Activated B cell treated with CpG ODN at 0.5 μM for 24 hours (primary cell): ENCODE results near the gene ETS1. TPM values are rescaled to one million over a fixed set of nuclear protein-coding genes. Genes with fewer than 3 reads are reported as not detected.
A peak's percentile ranks its signal among the peaks of the same experiment; 100 is the strongest.

ENCODE experiments used
- ATAC-seq: fragments of 200-7000 bp; cut with Tn5 transposase; one replicate; pipeline ENCODE4 v1.10.0; 2021; ENCODE audit warnings: low read depth, mild to moderate bottlenecking, moderate library complexity
- CTCF ChIA-PET: fragments of 350-600 bp; sonication (Branson Sonifier 250); formaldehyde crosslinking; loops from one replicate; lab custom pipeline; 2021; ENCODE audit warnings: antibody characterized with exemption; lab: Charles Lee
- POLR2A ChIA-PET: fragments of 350-600 bp; sonication (Branson Sonifier 250); formaldehyde crosslinking; loops from one replicate; lab custom pipeline; 2021; ENCODE audit warnings: antibody characterized with exemption; lab: Charles Lee
- DNase-seq: peaks from one replicate; pipeline ENCODE4 v3.0.0; 2022
- H3K27ac Mint-ChIP-seq: one replicate; pipeline ENCODE4 v1.8.0; 2020; ENCODE audit warnings: mixed read lengths
- H3K27me3 Mint-ChIP-seq: one replicate; pipeline ENCODE4 v1.8.0; 2021; ENCODE audit warnings: mixed read lengths
- H3K36me3 Mint-ChIP-seq: one replicate; pipeline ENCODE4 v1.8.0; 2021; ENCODE audit warnings: low read depth, mixed read lengths
- H3K4me1 Mint-ChIP-seq: one replicate; pipeline ENCODE4 v1.8.0; 2021; ENCODE audit warnings: mixed read lengths
- H3K4me3 Mint-ChIP-seq: one replicate; pipeline ENCODE4 v1.8.0; 2020; ENCODE audit warnings: mild to moderate bottlenecking, mixed read lengths
- H3K9me3 Mint-ChIP-seq: one replicate; pipeline ENCODE4 v1.8.0; 2020; ENCODE audit warnings: mixed read lengths
- intact Hi-C: fragments of 100-400 bp; cut with micrococcal nuclease; formaldehyde crosslinking; loops from one replicate; pipeline ENCODE4 v1.15.1; 2024
- total RNA-seq: library from RNA; stranded (reverse); gene quantifications from 2 replicates; pipeline ENCODE4 v1.2.3, GENCODE V29; 2022
- TF ChIP-seq, protein P1 (sequence below): fragments of 200-600 bp; IDR thresholded peaks from one replicate; pipeline ENCODE4 v1.8.0; 2022; ENCODE audit warnings: antibody characterized with exemption, mild to moderate bottlenecking

The ETS1 gene
- total RNA-seq, 1 donor from 2014 or later, result 301 TPM

DNA sequence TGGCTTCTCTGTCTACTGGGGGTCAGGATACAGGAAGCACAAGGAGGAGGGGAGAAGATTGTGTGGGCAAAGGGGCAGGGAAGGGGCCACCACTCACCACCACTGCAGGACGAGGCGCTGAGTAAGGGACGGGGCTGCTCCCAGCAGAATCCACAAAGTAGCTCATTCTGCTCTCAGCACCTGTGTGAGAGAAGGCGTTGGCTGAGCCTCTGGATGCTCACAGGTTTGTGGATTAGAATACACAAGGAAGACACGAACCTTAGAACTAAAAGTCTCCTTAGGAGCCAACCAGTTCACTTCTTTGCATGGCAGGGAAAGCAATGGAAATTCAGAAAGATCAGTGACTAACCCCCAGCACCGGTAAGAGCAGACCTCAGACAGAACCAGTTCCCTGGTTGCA is 14.4 kb downstream of the ETS1 start:
- ATAC-seq (no peak), DNase-seq (no peak)
- no peaks in the 10 kb centered on the region for H3K36me3 Mint-ChIP-seq
- TF ChIP-seq, protein P1, sequence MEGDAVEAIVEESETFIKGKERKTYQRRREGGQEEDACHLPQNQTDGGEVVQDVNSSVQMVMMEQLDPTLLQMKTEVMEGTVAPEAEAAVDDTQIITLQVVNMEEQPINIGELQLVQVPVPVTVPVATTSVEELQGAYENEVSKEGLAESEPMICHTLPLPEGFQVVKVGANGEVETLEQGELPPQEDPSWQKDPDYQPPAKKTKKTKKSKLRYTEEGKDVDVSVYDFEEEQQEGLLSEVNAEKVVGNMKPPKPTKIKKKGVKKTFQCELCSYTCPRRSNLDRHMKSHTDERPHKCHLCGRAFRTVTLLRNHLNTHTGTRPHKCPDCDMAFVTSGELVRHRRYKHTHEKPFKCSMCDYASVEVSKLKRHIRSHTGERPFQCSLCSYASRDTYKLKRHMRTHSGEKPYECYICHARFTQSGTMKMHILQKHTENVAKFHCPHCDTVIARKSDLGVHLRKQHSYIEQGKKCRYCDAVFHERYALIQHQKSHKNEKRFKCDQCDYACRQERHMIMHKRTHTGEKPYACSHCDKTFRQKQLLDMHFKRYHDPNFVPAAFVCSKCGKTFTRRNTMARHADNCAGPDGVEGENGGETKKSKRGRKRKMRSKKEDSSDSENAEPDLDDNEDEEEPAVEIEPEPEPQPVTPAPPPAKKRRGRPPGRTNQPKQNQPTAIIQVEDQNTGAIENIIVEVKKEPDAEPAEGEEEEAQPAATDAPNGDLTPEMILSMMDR, result no peak
- H3K9me3 Mint-ChIP-seq, result peaks cover 5% of the 10 kb centered on the region
- intact Hi-C loops, result no loop called here
- ChIA-PET CTCF (interaction anchor here (1.2 kb wide), 1 partner anchor 19 kb away, joined by 3 read pairs; no protein-coding TSS in a partner anchor), POLR2A (interaction anchor here (1.4 kb wide), 1 partner anchor 24 kb away, joined by 3 read pairs; no protein-coding TSS in a partner anchor)
- H3K27ac Mint-ChIP-seq, result no peak overlapping the region
- no peak overlapping the region for H3K4me3 Mint-ChIP-seq
- H3K4me1 Mint-ChIP-seq, result peaks cover 50% of the 10 kb centered on the region
- no peaks in the 10 kb centered on the region for H3K27me3 Mint-ChIP-seq

DNA sequence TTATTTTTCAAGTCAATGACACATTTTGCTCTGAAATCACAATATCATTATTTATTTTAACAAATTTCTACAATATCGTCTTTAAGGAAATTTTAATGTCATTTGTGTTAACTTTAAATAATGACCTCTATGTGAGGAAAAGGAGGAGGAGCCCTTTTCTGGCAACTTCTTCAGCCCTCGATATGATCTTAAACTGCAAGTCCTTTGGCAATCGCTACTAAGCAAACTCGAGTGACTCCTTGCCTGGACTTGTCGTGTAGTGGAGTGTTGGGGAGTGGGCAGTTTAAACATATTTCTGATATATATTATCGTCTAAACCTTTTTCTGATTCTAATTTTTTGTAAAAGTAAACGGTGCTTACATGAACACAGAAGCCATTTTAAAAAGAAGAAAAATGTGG is 16.7 kb downstream of the ETS1 start:
- TF ChIP-seq, protein P1, result no peak
- Mint-ChIP-seq H3K4me3 (peak overlapping the region; percentile 52), H3K4me1 (peaks cover 58% of the 10 kb centered on the region), H3K36me3 (no peaks in the 10 kb centered on the region), H3K27me3 (no peaks in the 10 kb centered on the region), H3K27ac (no peak overlapping the region), H3K9me3 (peaks cover 5% of the 10 kb centered on the region)
- DNase-seq, result no peak
- ChIA-PET POLR2A (interaction anchor here (0.7 to 2.5 kb wide), 6 partner anchors 18 to 53 kb away, joined by 3 to 20 read pairs (median 3); no protein-coding TSS in a partner anchor), CTCF (no interaction called here)
- intact Hi-C loops, result no loop called here
- no peak for ATAC-seq

DNA sequence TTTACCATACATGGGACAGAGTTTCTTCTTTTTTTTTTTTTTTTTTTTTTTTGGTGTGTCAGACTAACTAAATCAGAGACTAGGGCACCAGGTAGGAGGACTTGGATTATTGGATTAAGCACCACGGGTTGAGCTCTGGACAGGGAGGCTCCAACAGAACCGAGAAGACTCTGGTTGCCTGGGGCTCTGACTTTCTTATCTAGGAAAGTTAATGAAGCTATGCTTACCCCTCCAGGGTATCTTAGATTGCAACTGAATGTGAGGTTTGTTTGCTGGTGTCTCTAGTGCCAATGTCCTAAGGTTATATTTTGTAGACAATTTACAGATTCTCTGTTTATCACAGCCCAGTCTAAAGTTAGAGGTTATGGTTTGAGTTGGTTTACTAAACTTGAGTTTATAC is 18.1 kb downstream of the ETS1 start:
- H3K4me1 Mint-ChIP-seq, result peaks cover 57% of the 10 kb centered on the region
- H3K27me3 Mint-ChIP-seq, result no peaks in the 10 kb centered on the region
- no peak for DNase-seq
- intact Hi-C loops, result no loop called here
- no peaks in the 10 kb centered on the region for H3K36me3 Mint-ChIP-seq
- ChIA-PET POLR2A (interaction anchor here (0.6 to 2.5 kb wide), 3 partner anchors 9 to 97 kb away, joined by 3 to 20 read pairs (median 7); no protein-coding TSS in a partner anchor), CTCF (interaction anchor here (0.7 to 1.1 kb wide), 2 partner anchors 15 to 22 kb away, joined by 3 to 4 read pairs; no protein-coding TSS in a partner anchor)
- TF ChIP-seq, protein P1, result no peak
- no peak overlapping the region for H3K4me3 Mint-ChIP-seq
- ATAC-seq, result no peak
- peaks cover 2% of the 10 kb centered on the region for H3K9me3 Mint-ChIP-seq
- no peak overlapping the region for H3K27ac Mint-ChIP-seq

DNA sequence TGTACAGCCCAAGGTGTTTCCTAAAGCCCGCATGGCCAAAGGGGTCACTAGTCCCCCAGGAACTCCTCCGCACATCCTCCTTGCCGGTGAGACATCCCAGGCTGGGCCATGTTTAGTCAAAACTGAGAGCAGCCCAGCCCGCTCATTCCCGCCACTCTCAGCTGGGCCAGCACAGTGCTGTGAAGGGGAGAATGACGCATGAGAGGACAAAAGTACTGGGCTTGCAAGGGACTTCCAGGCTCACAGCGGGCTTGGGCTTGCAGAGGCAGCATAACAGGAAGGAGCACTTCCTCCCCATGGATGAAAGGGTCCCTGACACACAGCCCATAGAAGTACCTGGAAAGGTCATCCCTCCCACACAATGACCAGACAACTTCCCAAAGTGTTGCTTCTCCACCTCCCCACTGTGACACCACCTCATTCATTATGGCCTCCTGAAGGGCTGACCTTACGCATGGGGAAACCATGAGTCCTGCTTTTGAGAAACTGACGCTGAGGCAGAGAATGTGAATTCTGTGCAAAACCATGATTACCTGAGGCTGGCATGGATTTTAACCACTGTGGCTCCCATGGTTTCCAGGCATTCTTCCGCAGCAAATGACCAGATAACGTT is 19.1 kb downstream of the ETS1 start:
- TF ChIP-seq, protein P1, result no peak
- Mint-ChIP-seq H3K9me3 (no peaks in the 10 kb centered on the region), H3K27ac (no peak overlapping the region), H3K27me3 (no peaks in the 10 kb centered on the region), H3K4me3 (no peak overlapping the region), H3K4me1 (peaks cover 63% of the 10 kb centered on the region), H3K36me3 (no peaks in the 10 kb centered on the region)
- intact Hi-C loops, result no loop called here
- ChIA-PET CTCF (interaction anchor here (0.7 kb wide), 1 partner anchor 49 kb away, joined by 3 read pairs; no protein-coding TSS in a partner anchor), POLR2A (no interaction called here)
- ATAC-seq, result no peak
- DNase-seq, result no peak

DNA sequence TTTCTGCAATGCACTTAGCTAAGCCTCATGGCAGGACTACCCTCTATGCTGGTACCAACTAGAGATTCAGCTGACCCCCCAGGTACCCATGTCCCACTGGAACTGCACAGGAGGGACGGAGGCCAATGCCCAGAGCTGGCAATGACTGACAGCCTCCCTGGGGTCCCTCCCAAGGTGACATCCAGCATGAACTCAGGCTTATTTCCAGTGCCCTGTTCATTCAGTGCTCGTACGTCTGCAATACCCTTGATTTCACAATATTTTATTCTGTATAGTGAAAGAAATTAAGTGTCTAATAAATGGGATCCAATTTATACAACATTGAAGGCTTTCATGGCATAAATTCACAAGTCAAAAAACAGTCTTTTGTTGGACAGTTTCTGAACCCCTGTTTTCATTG is 20.2 kb downstream of the ETS1 start:
- no peaks in the 10 kb centered on the region for H3K9me3 Mint-ChIP-seq
- DNase-seq (no peak), ATAC-seq (no peak)
- TF ChIP-seq, protein P1, result no peak
- no peaks in the 10 kb centered on the region for H3K36me3 Mint-ChIP-seq
- ChIA-PET POLR2A (interaction anchor here (4.1 to 4.5 kb wide), 2 partner anchors 12 to 44 kb away, joined by 51 to 86 read pairs; no protein-coding TSS in a partner anchor), CTCF (no interaction called here)
- intact Hi-C loops, result no loop called here
- H3K27me3 Mint-ChIP-seq, result no peaks in the 10 kb centered on the region
- H3K4me1 Mint-ChIP-seq, result peaks cover 70% of the 10 kb centered on the region
- H3K4me3 Mint-ChIP-seq, result no peak overlapping the region
- no peak overlapping the region for H3K27ac Mint-ChIP-seq
